ENCODE results near the gene CNOT9.

The CNOT9 gene

DNA sequence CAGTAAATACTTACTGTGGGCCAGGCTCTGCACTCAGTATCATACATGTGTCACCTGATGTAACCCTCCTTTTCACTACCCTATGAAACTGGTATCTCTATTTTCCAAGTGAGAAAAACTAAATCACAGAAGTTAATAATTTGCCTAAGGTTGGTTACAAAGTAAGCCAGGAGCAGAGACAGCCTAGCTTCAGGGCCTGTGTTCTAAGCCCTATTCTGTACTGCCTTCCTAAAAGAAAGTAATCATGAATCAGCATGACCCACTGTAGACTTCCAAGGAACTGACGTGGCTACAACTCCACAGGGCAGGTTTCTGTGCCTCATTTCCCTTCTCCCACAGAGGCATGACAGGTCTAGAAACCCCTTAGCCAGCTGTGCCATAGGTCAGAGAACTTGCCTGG lies 76.5 kb downstream of the CNOT9 start:
- no peak for DNase-seq (ENCODE audit: extremely low read depth, low read depth)
- TF ChIP-seq, protein P1, sequence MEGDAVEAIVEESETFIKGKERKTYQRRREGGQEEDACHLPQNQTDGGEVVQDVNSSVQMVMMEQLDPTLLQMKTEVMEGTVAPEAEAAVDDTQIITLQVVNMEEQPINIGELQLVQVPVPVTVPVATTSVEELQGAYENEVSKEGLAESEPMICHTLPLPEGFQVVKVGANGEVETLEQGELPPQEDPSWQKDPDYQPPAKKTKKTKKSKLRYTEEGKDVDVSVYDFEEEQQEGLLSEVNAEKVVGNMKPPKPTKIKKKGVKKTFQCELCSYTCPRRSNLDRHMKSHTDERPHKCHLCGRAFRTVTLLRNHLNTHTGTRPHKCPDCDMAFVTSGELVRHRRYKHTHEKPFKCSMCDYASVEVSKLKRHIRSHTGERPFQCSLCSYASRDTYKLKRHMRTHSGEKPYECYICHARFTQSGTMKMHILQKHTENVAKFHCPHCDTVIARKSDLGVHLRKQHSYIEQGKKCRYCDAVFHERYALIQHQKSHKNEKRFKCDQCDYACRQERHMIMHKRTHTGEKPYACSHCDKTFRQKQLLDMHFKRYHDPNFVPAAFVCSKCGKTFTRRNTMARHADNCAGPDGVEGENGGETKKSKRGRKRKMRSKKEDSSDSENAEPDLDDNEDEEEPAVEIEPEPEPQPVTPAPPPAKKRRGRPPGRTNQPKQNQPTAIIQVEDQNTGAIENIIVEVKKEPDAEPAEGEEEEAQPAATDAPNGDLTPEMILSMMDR (IDR thresholded peaks at IDR 0.05; ENCODE audit: low read depth, low read length), result no peak

Measured in AG09319 (cell line).